HG03571 (cell line): ENCODE results near the gene UNK.
"Not testable (repeated sequence)": the region's sequence is repeated elsewhere in the genome, so short reads cannot be mapped to it uniquely, and the experiment has no call there.

Experiments
- ATAC-seq: cut with Tn5 transposase; IDR thresholded peaks from one replicate; pipeline ENCODE4 v1.9.1; 2021; ENCODE audit not compliant: unreplicated experiment

UNK gene

DNA sequence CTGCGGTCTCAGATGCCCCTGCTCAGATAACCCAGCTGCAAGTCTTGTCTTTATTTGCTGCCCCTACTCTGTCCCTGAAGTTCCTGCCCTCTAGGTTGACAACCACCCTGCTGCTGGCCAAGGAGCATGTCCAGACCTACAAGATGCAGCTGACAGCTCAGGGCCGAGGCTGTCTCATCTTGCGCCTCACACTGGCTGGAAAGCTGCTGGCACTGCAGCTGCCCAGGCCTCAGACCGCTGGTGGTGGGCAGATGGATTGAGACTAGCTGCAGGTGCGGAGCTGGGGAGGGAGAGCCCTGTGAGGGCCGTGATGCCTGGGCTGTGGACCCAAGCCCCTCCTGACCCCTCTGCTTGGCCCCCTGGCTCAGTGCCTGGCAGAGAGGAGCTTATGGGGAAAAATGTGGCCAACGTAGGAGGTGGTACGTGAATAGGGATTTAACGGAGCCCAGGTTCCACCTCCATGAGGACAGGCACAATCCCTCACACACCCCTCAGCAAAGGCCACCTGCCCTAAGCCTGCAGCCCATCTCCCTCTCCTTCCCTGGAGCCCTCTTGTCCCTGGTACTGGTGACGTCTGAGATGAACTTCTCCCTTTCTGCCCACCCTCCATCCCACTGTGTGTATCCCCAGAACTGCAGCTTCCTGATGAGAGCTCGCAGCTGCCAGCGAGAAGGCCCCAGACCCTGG lies 11.3 kb upstream of the UNK start:
- ATAC-seq = no peak

DNA sequence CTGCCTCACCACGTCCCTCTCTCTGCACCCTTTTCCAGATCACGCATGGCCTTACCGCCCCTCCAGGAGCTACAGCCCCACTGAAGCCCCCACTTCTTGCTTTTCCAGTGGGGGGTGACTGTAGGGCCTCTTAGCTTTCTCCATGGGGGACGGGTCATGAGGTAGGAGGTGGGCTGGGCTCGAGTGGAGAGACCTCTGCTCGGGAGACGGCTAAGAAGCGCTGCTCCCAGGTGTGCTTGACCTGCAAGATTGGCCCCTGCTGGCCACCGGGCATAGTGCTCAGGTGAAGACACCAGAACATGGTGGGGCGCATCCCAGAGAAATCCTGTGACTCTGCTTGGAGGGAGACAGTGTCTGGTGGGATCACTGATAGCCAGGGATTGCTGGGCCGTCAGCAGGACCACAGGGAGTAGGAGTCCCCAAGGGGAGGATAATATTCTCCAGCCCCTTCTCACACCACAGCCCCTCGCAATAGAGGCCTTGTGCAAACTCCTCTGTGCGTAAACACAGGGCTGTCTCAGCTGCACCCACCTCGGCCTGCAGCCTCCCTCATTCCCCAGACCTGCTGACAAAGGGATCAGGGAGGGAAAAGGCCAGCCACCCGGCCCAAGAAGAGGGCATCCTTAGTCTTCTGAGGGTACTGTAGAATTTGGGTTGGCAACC lies 10.7 kb upstream of the UNK start:
- ATAC-seq = no peak

DNA sequence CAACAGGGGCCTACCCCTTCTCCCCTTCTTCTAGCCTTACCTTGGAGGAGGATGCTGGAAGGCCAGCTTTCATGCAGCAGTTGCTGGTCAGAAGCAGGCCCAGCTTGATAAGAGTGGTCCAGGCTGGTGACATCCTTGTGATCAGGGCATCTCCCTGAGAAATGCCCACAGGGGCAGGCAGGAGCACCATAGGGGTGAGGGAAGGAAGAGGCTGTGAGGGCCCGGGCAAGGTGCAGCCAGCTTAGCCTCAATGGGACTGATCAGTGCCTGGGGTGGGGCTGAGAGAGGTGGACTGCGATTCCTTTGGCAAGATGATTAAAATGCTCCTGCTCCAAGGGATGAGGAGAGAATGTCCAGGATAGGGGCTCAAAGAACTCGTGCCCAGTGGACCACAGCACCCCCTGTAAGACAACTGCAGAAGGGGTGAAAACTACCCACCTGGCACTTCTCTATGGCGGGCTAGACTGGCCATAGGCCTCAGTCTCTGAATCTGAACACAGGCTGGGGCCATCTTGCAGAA lies 10.1 kb upstream of the UNK start:
- ATAC-seq = no peak

DNA sequence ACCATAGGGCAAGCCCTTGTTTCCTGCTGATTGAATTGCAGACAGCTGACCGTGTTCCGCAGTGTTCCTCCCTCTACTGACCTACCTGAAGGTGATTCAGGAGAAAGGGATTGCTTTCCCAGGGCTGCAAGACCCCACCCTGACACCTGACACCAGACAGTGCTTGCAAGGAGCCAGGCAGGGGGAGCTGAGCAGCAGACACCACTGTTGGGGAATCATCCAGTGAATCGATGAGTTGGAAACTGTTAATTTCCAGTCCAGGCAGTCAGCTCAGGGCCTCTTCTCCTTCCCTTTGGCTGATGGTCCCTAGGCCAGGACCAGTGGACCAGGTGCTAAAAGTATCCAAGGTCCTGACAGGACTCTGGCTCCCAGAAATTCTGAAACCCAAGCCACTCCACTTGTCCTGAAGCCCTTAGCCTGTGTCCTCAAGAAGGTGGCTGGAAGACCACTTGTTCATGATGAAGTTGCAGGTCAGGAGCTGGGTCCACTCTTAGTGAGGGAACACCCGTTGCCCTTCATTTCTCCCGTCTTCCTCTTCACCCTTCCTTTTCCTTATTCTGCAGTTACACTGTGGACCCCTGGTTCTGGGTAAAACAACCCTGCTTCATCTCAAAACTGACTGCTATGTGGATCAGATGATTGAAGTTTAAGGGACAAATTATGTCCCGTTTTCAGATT lies 9.5 kb upstream of the UNK start:
- ATAC-seq = no peak

DNA sequence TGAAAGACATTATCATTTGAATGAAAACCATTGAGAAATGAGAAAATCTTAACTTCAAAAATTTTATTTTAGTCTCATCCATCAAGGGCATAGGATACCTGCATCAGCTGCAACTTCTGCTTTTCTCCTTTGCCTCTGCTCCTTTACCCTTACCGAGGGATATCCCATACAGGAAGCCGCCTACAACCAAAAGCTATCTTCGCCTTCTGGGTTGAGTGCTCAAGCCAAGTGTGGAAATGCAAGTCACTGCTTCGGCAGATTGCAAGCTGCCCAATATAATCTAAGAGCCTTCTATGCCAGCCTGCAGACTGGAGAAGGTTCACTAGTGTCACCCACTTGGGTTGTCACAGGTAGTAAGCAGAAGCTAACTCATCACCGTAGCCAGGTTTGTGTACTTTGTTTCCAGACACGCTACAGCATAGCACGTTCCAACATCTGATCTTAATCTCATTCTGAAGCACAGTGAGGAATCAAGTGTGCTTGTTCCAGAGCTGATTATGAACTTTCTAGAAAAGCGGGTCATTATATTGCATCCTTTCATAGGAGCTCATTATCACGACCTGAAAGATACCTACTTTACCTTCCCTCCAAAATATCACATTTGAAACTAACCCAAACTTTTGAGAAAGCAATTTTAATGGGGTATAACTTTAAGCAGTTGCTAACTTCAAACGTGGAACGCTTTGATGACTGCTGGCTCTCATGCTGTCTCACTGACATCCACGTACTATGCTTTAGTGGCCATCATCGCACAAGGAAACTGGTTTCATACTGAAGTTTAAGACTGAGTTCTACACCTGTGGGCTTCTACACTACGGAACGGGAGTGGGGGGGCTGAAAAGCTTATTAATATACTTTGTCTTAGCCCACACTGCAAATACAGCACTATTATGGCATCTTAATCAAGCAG lies 8.0 kb upstream of the UNK start:
- no peak for ATAC-seq

DNA sequence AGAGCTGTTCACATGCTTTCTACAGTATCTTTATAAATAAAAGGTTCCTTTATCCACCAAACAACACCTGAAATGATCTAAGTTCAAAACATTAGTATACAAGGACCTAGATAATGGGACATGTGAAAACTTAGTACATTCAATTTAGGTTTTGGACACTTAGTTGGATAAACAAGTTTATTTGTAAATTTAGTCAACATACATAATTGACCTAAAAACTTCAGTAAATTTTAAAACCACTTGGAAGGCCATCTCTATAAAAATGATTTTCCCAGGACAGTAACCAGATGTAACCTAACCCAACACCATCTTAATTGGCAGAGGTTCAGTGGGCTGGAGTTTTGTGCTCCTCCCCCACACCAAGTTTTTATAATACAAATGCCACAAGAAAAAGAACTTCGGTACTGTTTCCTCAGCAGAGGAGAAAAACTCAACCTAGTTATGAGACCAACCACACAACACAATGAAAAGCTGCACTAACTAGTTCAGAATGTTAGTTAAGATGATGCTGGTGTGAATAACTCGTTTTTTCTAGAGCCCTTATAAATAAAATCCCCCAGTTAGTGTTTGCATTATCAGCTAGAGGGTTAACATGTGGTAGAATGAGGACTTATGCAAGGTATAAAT lies 7.2 kb upstream of the UNK start:
- no peak for ATAC-seq

DNA sequence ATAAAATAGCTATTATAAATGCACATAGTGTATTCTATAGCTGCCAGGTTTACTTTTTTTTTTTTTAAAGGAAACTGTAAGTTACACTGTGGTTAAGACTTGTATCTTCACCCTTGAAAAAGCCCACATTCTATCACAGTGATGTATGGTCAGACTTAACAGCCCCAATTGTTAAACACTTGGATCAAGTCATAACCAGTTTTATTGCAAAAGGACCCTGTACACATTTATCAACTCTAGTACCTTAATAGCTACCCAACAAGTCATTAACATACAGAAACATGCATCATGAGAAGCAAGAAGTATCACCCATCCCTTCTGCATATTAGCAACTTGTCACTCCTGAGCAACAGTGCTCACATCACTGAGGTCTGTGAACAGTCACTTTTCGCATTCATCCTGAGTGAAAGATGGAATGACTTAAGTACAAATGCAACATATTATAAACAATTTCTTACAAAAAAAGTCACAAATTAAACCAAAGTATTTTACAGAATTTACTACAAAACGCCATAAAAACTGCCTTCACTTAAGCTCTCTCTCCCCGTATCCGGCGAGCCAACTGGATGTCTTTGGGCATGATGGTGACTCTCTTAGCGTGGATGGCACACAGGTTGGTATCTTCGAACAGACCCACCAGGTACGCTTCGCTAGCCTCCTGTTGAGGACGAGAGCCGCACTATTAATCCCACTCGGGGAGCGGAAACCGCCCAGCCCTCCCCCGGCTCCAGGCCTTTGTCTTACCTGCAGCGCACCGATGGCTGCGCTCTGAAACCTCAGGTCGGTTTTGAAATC lies 6.3 kb upstream of the UNK start:
- not testable (repeated sequence) for ATAC-seq

DNA sequence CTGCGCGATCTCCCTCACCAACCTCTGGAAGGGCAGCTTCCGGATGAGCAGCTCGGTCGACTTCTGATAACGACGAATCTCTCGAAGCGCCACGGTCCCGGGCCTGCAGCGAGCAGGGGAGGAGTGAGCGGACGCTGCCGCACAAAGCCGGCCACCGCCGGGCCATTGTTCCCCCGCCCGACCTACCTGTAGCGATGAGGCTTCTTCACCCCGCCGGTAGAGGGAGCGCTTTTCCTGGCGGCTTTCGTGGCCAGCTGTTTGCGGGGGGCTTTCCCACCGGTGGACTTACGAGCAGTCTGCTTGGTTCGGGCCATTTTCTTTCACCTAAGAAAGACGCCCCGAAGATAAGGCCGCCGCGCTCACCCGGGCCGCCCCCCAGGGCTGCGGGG lies 5.8 kb upstream of the UNK start:
- ATAC-seq = no peak

DNA sequence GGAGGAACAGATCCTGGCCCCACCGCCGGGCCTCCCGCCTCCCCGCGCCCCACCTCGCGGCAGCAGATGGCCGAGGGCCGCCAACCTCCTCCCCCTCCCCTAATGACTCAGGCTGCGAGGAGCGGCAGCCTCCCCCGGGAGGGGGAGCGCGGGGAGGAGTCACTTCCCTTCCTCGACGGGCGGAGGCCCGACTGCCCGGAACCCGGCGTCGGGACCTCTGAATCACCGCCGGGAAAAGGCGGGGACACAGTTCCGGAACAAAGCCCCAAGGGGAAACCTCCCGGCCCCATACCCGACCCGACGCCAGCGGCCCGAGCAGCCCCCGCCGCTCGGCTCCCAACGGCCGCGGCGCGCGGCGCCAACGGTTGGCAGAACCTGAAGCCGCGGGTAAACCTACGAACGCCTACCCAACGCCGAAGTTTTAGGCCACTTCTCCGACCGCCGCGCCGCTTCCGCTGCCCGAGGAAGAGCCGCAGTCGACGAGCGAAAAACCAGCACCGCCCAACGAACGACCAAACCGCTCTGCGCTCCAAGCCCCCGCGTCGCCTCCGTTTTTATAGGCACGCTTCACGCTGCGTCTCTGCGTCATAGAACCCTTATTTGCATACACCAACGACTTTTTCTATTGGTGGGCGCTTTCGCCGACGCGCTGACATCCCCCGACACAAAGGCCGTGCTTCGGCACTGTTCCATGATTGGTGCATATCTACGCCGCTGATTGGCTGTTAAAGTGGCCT lies 5.2 kb upstream of the UNK start:
- peak; percentile 51 for ATAC-seq

DNA sequence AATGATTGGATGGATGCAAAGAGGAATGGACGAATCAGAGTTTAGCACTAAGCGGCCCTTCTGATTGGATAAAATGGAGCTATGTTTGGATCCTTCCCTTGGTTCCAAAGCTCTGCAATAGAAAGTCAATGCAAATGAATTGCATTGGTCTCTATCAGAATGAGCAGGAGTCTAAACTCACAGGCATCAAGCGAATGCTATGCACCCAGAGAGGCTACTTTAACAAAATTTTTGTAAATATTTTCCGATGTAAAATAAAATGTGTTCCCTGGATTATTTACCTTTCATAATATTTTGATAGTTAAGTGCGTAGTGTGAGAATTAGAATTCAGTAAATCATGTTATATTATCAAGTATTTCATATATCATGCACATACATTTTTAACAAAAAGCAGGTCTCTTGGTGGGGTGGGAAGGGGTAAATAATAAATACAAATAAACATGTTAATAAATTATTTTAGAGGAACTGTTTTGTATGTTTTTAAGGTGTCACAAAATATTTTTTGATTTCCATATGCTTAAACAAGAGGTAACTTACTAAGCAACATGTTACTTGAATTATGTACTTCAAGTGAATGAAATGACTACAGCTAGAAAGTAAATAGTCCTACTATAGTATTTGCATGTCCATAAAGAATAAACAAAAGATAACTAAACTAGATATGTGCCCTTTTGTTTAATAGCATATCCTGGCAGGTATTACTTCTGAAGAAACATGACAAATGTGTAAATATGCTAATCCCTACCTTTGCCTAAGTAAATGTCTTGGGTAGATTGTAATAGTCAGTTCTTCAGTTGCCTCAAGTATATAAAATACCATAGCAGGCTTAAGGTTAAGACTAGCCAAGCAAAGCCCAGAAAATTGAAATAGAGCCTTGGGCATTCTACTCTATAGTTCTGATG lies 4.4 kb upstream of the UNK start:
- no peak for ATAC-seq

DNA sequence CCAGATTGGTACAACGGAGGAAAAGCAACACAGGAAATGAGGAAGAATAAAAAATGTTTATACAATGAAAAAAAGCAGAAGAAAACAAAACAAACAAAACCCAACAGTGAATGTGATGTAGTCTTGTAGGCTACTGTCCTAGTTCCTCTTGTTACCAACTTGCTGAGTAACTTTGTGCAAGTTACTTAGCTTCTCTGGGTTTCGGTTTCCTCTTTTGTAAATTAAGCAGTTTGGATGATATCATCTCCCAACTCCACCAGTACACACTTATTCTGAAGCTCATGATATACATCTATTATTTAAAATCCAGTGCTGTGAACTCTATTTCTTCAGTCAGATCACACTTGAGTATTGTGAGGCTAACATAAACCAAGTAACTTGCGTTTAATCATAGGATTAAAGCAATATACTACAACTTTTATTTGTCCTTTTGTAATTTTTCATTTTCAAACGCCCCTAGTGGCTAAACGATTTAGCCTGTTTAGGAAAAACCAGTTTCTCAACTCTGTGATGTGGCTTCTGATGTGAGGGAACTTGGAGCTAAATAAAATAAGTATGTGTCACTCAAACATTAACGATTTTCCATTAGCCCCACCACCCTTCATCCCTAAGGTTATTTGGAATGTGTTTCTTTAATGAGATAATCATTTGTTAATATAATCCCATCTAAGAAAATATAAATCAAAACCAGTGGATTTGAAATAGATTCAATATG lies 1.4 kb upstream of the UNK start:
- ATAC-seq = no peak

DNA sequence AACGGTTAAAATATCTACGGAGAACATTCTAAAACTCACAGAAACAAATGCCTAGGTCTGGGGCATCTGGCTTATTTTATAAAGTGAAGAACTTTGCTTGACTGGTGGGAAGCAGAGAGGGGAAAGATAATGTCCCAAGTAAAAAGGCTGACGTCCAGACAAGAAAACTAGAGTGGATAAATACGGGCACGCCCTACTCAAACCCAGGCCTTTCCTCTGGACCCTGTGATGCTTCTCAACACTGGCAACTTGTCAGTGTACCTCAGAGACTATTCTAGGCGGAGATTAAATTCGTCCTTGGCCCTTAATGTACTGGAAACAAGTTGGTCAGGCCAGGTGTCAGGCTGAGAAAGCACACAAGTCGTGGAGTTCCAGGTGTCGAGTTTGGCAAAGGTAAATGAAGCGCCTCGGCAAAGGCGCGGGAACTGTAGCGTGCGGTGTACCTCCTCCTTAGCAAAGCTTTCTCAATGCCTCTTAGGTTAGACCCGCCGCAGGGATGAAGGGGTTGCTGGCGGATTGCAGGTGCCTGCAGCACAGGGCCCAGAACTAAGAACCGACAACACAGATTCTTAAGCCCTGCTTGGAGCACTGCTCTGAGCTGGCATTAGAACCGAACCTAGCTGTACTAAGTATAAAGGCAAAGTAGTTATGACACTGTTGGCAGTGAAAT lies 668 bp upstream of the UNK start:
- no peak for ATAC-seq

DNA sequence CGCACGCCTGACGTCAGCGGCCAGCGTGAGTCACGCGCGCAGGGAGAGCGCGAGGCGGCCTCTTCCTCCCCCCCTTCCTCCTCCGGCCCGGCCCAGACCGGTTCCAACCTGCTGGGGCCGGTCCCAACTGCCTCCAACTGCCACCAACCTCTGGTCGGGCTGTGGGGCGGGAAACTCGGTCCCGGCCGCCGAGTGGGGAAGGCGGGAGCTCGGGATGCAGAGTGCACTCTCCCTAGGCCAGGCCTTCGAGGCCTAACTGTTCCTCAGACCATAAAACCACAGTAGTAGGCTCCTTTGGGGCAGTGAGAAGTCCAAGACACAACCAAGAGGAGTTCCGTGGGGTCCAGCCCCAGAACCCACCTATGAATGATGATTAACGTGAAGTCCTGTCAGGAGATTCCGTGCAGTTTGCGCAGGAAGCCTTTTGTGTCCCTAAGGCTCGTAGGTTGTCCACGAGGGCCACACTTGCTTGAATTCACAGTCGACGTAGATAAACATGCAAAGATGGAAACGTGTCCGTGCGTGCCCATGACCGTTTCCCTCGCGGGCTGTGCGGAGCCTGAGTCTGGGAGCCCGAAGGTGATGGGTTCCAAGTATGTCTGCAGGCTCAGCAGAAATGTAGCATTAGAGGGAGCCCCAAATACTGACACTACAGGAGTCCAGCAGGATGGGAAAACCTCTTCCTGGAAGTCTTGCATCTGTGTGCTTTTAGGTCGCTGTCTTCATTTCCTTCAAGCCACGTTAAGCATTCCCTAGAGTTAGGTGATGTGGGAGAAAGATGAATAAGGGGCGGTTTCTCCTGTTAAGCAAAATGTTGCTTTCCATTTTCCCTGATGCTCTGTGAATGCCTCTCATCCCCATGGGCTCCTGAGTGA lies 647 bp downstream of the UNK start:
- peak; percentile 52 for ATAC-seq

DNA sequence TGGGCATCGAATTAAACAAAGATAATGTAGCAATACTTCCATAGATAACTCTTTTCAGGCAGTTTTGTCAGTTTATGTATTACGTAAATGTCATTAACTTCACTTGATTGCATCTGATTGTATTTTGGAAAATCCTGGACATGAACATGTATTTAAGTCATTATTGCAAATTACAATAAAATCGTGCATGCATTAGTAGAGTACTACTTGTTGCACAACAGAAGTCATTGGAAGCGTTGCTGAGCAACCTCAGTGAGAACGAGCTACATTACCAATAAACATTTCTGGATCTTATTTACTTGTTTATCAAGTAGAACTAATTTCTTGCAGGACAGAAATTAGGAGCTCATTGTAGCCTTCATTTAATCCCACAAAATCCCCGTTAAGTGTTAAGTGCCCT lies 6.6 kb downstream of the UNK start:
- no peak for ATAC-seq

DNA sequence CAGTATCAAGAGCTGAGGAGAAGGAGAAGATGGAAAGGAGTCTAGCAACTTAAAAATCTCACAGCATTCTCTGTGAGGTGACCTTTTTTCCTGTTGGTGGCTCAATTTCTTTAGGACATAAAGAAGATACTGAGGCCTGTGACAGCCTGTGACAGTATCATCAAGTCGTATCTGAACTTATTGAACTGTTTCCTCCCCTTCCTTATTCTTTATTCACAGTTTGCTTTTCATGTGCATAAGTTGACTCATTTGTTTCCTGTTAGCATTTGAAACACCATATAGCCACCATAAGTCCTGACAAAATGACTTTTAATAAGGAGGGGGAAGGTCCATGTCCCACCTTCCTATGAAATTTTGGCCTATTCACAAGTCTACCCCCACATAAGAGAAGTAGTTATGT lies 8.9 kb downstream of the UNK start:
- no peak for ATAC-seq
